HepG2 (cell line): ENCODE data around the gene SLC19A1. TPM values are rescaled to one million over a fixed set of nuclear protein-coding genes. Genes with fewer than 3 reads are reported as not detected.

Source experiments
- CCAR2 ChIP-seq: fragments of 200-400 bp; formaldehyde crosslinking; optimal IDR thresholded peaks from 2 replicates; pipeline ENCODE3; 2018; ENCODE audit warnings: low read depth, mild to moderate bottlenecking, low read length, moderate library complexity
- ESRRA ChIP-seq: sonication (generic); formaldehyde crosslinking; IDR thresholded peaks from 2 replicates; pipeline ENCODE4 v1.5.1; 2020; ENCODE audit warnings: mild to moderate bottlenecking, low read depth, missing genetic modification reagents
- ETS1 ChIP-seq: sonication (generic); formaldehyde crosslinking; IDR thresholded peaks from 2 replicates; pipeline ENCODE4 v1.4.0; 2020; ENCODE audit warnings: missing genetic modification reagents
- FOSL1 ChIP-seq: sonication (generic); formaldehyde crosslinking; IDR thresholded peaks from 2 replicates; pipeline ENCODE4 v1.9.0; 2021; ENCODE audit warnings: missing genetic modification reagents, borderline replicate concordance
- IRF2 ChIP-seq: IDR thresholded peaks from 2 replicates; pipeline ENCODE4 v1.6.1; 2018; ENCODE audit warnings: missing genetic modification reagents, missing compliant biosample characterization
- MLXIP ChIP-seq: sonication (generic); formaldehyde crosslinking; IDR thresholded peaks from 2 replicates; pipeline ENCODE4 v1.9.0; 2021; ENCODE audit warnings: missing genetic modification reagents, borderline replicate concordance
- MZF1 ChIP-seq: sonication (generic); formaldehyde crosslinking; IDR thresholded peaks from 2 replicates; pipeline ENCODE4 v1.8.1; 2023; ENCODE audit warnings: mild to moderate bottlenecking, missing genetic modification reagents, borderline replicate concordance
- NFYB ChIP-seq: sonication (generic); formaldehyde crosslinking; IDR thresholded peaks from 2 replicates; pipeline ENCODE4 v1.4.0; 2020; ENCODE audit warnings: missing genetic modification reagents
- RFX3 ChIP-seq: IDR thresholded peaks from 2 replicates; pipeline ENCODE4 v1.6.1; 2016; ENCODE audit warnings: missing biosample characterization, missing genetic modification reagents
- SOX5 ChIP-seq: IDR thresholded peaks from 2 replicates; pipeline ENCODE4 v1.6.1; 2016; ENCODE audit warnings: borderline replicate concordance
- SRF ChIP-seq: IDR thresholded peaks from 2 replicates; pipeline ENCODE4 v1.6.1; 2011; ENCODE audit warnings: mild to moderate bottlenecking, low read depth, low read length, moderate library complexity
- TBP ChIP-seq: sonication (generic); formaldehyde crosslinking; IDR thresholded peaks from 2 replicates; pipeline ENCODE4 v1.5.0; 2020; ENCODE audit warnings: missing genetic modification reagents
- ZBTB1 ChIP-seq: sonication (generic); formaldehyde crosslinking; IDR thresholded peaks from 2 replicates; pipeline ENCODE4 v1.4.0; 2020; ENCODE audit warnings: missing genetic modification reagents, borderline replicate concordance
- ZHX1 ChIP-seq: sonication (generic); formaldehyde crosslinking; IDR thresholded peaks from 2 replicates; pipeline ENCODE4 v1.8.1; 2022; ENCODE audit warnings: low read depth, mild to moderate bottlenecking, missing genetic modification reagents
- ZNF256 ChIP-seq: sonication (generic); formaldehyde crosslinking; conservative IDR thresholded peaks from 2 replicates; pipeline ENCODE4 v1.4.0; 2020; ENCODE audit warnings: missing genetic modification reagents
- ZNF276 ChIP-seq: sonication (generic); formaldehyde crosslinking; IDR thresholded peaks from 2 replicates; pipeline ENCODE4 v1.4.0; 2020; ENCODE audit warnings: mild to moderate bottlenecking, low read depth, missing genetic modification reagents
- ZNF281 ChIP-seq: sonication (generic); formaldehyde crosslinking; IDR thresholded peaks from 2 replicates; pipeline ENCODE4 v1.4.0; 2020; ENCODE audit warnings: missing genetic modification reagents, borderline replicate concordance
- ZNF501 ChIP-seq: sonication (generic); formaldehyde crosslinking; IDR thresholded peaks from 2 replicates; pipeline ENCODE4 v1.5.1; 2020; ENCODE audit warnings: mild to moderate bottlenecking, moderate library complexity, missing genetic modification reagents
- ZNF567 ChIP-seq: sonication (generic); formaldehyde crosslinking; IDR thresholded peaks from 2 replicates; pipeline ENCODE4 v1.8.1; 2023; ENCODE audit warnings: mild to moderate bottlenecking, missing genetic modification reagents, borderline replicate concordance
- ZNF782 ChIP-seq: sonication (generic); formaldehyde crosslinking; IDR thresholded peaks from 2 replicates; pipeline ENCODE4 v1.4.0; 2020; ENCODE audit warnings: missing genetic modification reagents, mild to moderate bottlenecking, borderline replicate concordance
- polyA plus RNA-seq, 8 experiments: library from polyadenylated mRNA; depleted of rRNA in 3 of 8; stranded (reverse) in 7 of 8; unstranded in 1 of 8; fragments of >200 nt; fragmentation: Illumina TruSeq in 4 of 8; extraction: Trizol in 4 of 8; gene quantifications; 2 replicates each; pipeline versions ENCODE4 v1.2.1 to v1.2.3, GENCODE V29; 2011 to 2016; ENCODE audit warnings: low read depth in 4 of 8, missing spikeins in 1 of 8, mixed read lengths in 1 of 8; ENCODE audit not compliant: insufficient read depth in 1 of 8
- total RNA-seq, 5 experiments: library from RNA; depleted of rRNA; stranded (reverse); fragments of >200 nt; fragmentation: Illumina TruSeq; extraction: Trizol; gene quantifications; 2 replicates each; pipeline ENCODE4 v1.2.3, GENCODE V29; 2016; ENCODE audit warnings: low read depth in 1 of 5

SLC19A1 gene
- total and polyA plus RNA-seq, 2 of the 13 experiments (the other 11 are each of a cell fraction or from before 2014, with no cell fraction given) = 21.8 to 23.0 TPM

GRCh38 chr21:45498646-45499000, 43.6 kb downstream of the SLC19A1 start (continued):
- TF ChIP-seq ETS1 = no peak
- TF ChIP-seq TBP (CRISPR knock-in tag) = no peak
- TF ChIP-seq ZNF782 (CRISPR knock-in tag) = no peak
- TF ChIP-seq ESRRA (CRISPR knock-in tag) = peak; percentile 96
- no peak for TF ChIP-seq ZNF276 (CRISPR knock-in tag)
- no peak for TF ChIP-seq ZNF281 (CRISPR knock-in tag)
- TF ChIP-seq MLXIP (CRISPR knock-in tag) = no peak
- TF ChIP-seq MZF1 = no peak
- no peak for TF ChIP-seq SRF
- TF ChIP-seq ZNF567 (CRISPR knock-in tag) = no peak
- no peak for TF ChIP-seq ZBTB1
- TF ChIP-seq FOSL1 (CRISPR knock-in tag) = no peak
- TF ChIP-seq CCAR2 = no peak
- no peak for TF ChIP-seq NFYB (CRISPR knock-in tag)
- no peak for TF ChIP-seq RFX3 (CRISPR knock-in tag)
- no peak for TF ChIP-seq SOX5 (CRISPR knock-in tag)
- no peak for TF ChIP-seq ZNF501
- TF ChIP-seq ZNF256 (CRISPR knock-in tag) = no peak
- no peak for TF ChIP-seq IRF2 (CRISPR knock-in tag)
- no peak for TF ChIP-seq ZHX1
